GM12878 (cell line): ENCODE results near the gene CD276. TPM values are rescaled to one million over a fixed set of nuclear protein-coding genes. Genes with fewer than 3 reads are reported as not detected.

Experiments used
- ATAC-seq: fragments of 200-7000 bp; cut with Tn5 transposase; 3 replicates; pipeline ENCODE4 v1.9.1; 2020; ENCODE audit warnings: mild to moderate bottlenecking, moderate library complexity
- BruUV-seq: library from RNA; stranded (reverse); fragments of 400-500 nt; replicated peaks from 2 replicates; lab custom pipeline; 2021; lab: Mats Ljungman, UMichigan
- CTCF ChIA-PET: fragments of 300-600 bp; sonication (Branson Sonifier 250); formaldehyde crosslinking; extraction: SDS; loops from one replicate; lab custom pipeline; 2021; ENCODE audit warnings: inconsistent platforms; lab: Yijun Ruan, JAX
- POLR2A ChIA-PET: fragments of 350-600 bp; formaldehyde crosslinking; extraction: SDS; loops from one replicate; lab custom pipeline; 2021; ENCODE audit warnings: inconsistent platforms; lab: Charles Lee
- RAD21 ChIA-PET: fragments of 300-600 bp; sonication (Branson Sonifier 250); formaldehyde crosslinking; loops from one replicate; lab custom pipeline; 2023; ENCODE audit warnings: antibody characterized with exemption; ENCODE audit not compliant: unreplicated experiment; lab: Charles Lee
- SMC1A ChIA-PET: fragments of 300-600 bp; sonication (Branson Sonifier 250); formaldehyde crosslinking; loops from one replicate; lab custom pipeline; 2023; ENCODE audit not compliant: unreplicated experiment, uncharacterized antibody; lab: Charles Lee
- DNase-seq: peaks from one replicate; pipeline ENCODE4 v3.0.0-alpha.2; 2011; ENCODE audit warnings: low read depth, low spot score
- FAIRE-seq: peaks from 3 replicates; lab custom pipeline; 2011; peaks lifted over from hg19 to GRCh38; lab: Jason Lieb, UNC
- H2AFZ ChIP-seq: 2 replicates; pipeline ENCODE4 v1.6.0; 2011; ENCODE audit warnings: low read depth, low read length, control low read depth; ENCODE audit not compliant: control insufficient read depth
- H3K27ac ChIP-seq: 2 replicates; pipeline ENCODE4 v1.5.1; 2011; ENCODE audit warnings: control low read depth; ENCODE audit not compliant: control insufficient read depth, insufficient read depth
- H3K27me3 ChIP-seq, 2 experiments: replicated peaks in 1 of 2; 2 replicates each; pipeline versions ENCODE4 v1.6.0 to v1.6.1; 2011; ENCODE audit warnings: low read length in 1 of 2; ENCODE audit not compliant: control insufficient read depth in 2 of 2, insufficient read depth in 2 of 2
- H3K36me3 ChIP-seq, 2 experiments: 2 replicates each; pipeline ENCODE4 v1.5.1; 2011; ENCODE audit warnings: low read length in 1 of 2; ENCODE audit not compliant: control insufficient read depth in 2 of 2, insufficient read depth in 2 of 2
- H3K4me1 ChIP-seq: 2 replicates; pipeline ENCODE4 v1.6.1; 2011; ENCODE audit warnings: mild to moderate bottlenecking, low read length, moderate library complexity, mixed read lengths; ENCODE audit not compliant: control insufficient read depth, insufficient read depth
- H3K4me2 ChIP-seq: 2 replicates; pipeline ENCODE4 v1.6.0; 2011; ENCODE audit warnings: control low read depth; ENCODE audit not compliant: control insufficient read depth, insufficient read depth
- H3K4me3 ChIP-seq: fragments of 200-600 bp; sonication (generic); 2 replicates; pipeline ENCODE4 v1.5.1; 2016
- H3K79me2 ChIP-seq: 2 replicates; pipeline ENCODE4 v1.6.0; 2011; ENCODE audit warnings: low read length; ENCODE audit not compliant: control insufficient read depth, insufficient read depth
- H3K9ac ChIP-seq: 2 replicates; pipeline ENCODE4 v1.8.0; 2011; ENCODE audit warnings: low read length, control low read depth, mixed read lengths; ENCODE audit not compliant: control insufficient read depth, insufficient read depth
- H3K9me3 ChIP-seq: replicated peaks from 3 replicates; pipeline ENCODE4 v1.5.1; 2011; ENCODE audit warnings: mild to moderate bottlenecking, low read length; ENCODE audit not compliant: control insufficient read depth, insufficient read depth
- H4K20me1 ChIP-seq: 2 replicates; pipeline ENCODE4 v1.6.0; 2011; ENCODE audit not compliant: control insufficient read depth, insufficient read depth
- CHD2 ChIP-seq: IDR thresholded peaks from 2 replicates; pipeline ENCODE4 v1.6.1; 2011; ENCODE audit warnings: low read depth, low read length, improper control_type of control experiment, borderline replicate concordance
- HSF1 ChIP-seq: fragments of 150-350 bp; IDR thresholded peaks from 2 replicates; pipeline ENCODE4 v1.6.1; 2014; ENCODE audit warnings: mild to moderate bottlenecking, low read depth, low read length
- JUNB ChIP-seq: IDR thresholded peaks from 2 replicates; pipeline ENCODE4 v1.6.1; 2016; ENCODE audit warnings: antibody characterized with exemption, mild to moderate bottlenecking
- STAT1 ChIP-seq: fragments of 450-650 bp; conservative IDR thresholded peaks from 2 replicates; pipeline ENCODE4 v1.6.1; 2014; ENCODE audit warnings: antibody characterized with exemption, mild to moderate bottlenecking
- USF2 ChIP-seq: IDR thresholded peaks from 2 replicates; pipeline ENCODE4 v1.6.1; 2011; ENCODE audit warnings: low read depth, low read length, improper control_type of control experiment, borderline replicate concordance
- ZBTB40 ChIP-seq: fragments of 450-650 bp; IDR thresholded peaks from 2 replicates; pipeline ENCODE4 v1.6.1; 2016; ENCODE audit warnings: mild to moderate bottlenecking, moderate library complexity, borderline replicate concordance
- WGBS: methylation state at CpG from one replicate; pipeline ENCODE4 v1.1.6; 2016; ENCODE audit warnings: low lambda C conversion rate; ENCODE audit not compliant: insufficient replicate concordance, insufficient coverage; ENCODE audit errors: missing lambda C conversion rate; 5-methylcytosine and 5-hydroxymethylcytosine counted together
- in situ Hi-C: fragments of 300-500 bp; cut with MboI; formaldehyde crosslinking; loops from 9 replicates; pipeline ENCODE4 v1.14.3; 2018; ENCODE audit warnings: mixed read lengths
- intact Hi-C: fragments of 100-400 bp; cut with micrococcal nuclease; formaldehyde crosslinking; loops from one replicate; pipeline ENCODE4 v1.14.2; 2022; ENCODE audit not compliant: unreplicated experiment
- polyA plus RNA-seq, 11 experiments: library from polyadenylated mRNA; depleted of rRNA in 4 of 11; unstranded in 6 of 11; stranded (reverse) in 5 of 11; fragments of >200 nt; fragmentation: Nextera tagmentation in 4 of 11; fragmentation: Illumina TruSeq in 1 of 11; extraction: Ambion mirVana in 4 of 11; extraction: Trizol in 1 of 11; gene quantifications; 1 replicate in 1 of 11; 2 replicates in 10 of 11; pipeline versions ENCODE4 v1.2.1 to v1.2.3, GENCODE V29; 2011 to 2016; ENCODE audit warnings: inconsistent platforms in 2 of 11, missing spikeins in 2 of 11, low read depth in 1 of 11
- total RNA-seq, 4 experiments: library from RNA; depleted of rRNA in 3 of 4; stranded (reverse); fragments of >200 nt in 3 of 4; fragmentation: Illumina TruSeq in 1 of 4; extraction: Trizol in 1 of 4; gene quantifications; 2 replicates each; pipeline versions ENCODE4 v1.2.1 to v1.2.3, GENCODE V29; 2013 to 2021
- TF ChIP-seq, protein P1 (sequence below): fragments of 450-650 bp; IDR thresholded peaks from 2 replicates; pipeline ENCODE4 v1.6.1; 2014; ENCODE audit warnings: mild to moderate bottlenecking
- TF ChIP-seq, protein P2 (sequence below): fragments of 450-650 bp; formaldehyde crosslinking; IDR thresholded peaks from 2 replicates; pipeline ENCODE4 v1.4.0; 2022; ENCODE audit warnings: mild to moderate bottlenecking, moderate library complexity

Gene CD276
- total and polyA plus RNA-seq, 10 of the 15 experiments (the other 5 are each of a cell fraction or from before 2014, with no cell fraction given): 0.11 to 3.0 (median 1.2) TPM

- TF ChIP-seq HSF1 (no peak), USF2 (no peak), STAT1 (no peak)
Measured at GRCh38 chr15:73710321-73710720, 26.1 kb downstream of the CD276 start (continued).

GRCh38 chr15:73711526-73711925 is 27.3 kb downstream of the CD276 start:
- H3K27me3 ChIP-seq: no peaks in the 10 kb centered on the region; a peak in 2 of 4 replicates
- H3K79me2 ChIP-seq: no peaks in the 10 kb centered on the region
- WGBS: 41% methylated on average over 4 of the region's 4 CpGs
- H3K9me3 ChIP-seq: no peaks in the 10 kb centered on the region
- H2AFZ ChIP-seq: no peak overlapping the region
- FAIRE-seq (no peak), ATAC-seq (no peak), DNase-seq (no peak)
- ChIA-PET CTCF (interaction anchor here (1.5 kb wide), 1 partner anchor 13 kb away, joined by 4 read pairs; no protein-coding TSS in a partner anchor), RAD21 (no interaction called here), SMC1A (interaction anchor here (0.9 kb wide), 1 partner anchor 13 kb away, joined by 3 read pairs; no protein-coding TSS in a partner anchor), POLR2A (no interaction called here)
- no peak overlapping the region for H3K9ac ChIP-seq
- H3K4me3 ChIP-seq: no peak overlapping the region
- no peaks in the 10 kb centered on the region for H3K36me3 ChIP-seq
- H3K27ac ChIP-seq: no peak overlapping the region
- intact Hi-C loops: no loop called here
- TF ChIP-seq, protein P1, sequence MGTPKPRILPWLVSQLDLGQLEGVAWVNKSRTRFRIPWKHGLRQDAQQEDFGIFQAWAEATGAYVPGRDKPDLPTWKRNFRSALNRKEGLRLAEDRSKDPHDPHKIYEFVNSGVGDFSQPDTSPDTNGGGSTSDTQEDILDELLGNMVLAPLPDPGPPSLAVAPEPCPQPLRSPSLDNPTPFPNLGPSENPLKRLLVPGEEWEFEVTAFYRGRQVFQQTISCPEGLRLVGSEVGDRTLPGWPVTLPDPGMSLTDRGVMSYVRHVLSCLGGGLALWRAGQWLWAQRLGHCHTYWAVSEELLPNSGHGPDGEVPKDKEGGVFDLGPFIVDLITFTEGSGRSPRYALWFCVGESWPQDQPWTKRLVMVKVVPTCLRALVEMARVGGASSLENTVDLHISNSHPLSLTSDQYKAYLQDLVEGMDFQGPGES: no peak
- TF ChIP-seq, protein P2, sequence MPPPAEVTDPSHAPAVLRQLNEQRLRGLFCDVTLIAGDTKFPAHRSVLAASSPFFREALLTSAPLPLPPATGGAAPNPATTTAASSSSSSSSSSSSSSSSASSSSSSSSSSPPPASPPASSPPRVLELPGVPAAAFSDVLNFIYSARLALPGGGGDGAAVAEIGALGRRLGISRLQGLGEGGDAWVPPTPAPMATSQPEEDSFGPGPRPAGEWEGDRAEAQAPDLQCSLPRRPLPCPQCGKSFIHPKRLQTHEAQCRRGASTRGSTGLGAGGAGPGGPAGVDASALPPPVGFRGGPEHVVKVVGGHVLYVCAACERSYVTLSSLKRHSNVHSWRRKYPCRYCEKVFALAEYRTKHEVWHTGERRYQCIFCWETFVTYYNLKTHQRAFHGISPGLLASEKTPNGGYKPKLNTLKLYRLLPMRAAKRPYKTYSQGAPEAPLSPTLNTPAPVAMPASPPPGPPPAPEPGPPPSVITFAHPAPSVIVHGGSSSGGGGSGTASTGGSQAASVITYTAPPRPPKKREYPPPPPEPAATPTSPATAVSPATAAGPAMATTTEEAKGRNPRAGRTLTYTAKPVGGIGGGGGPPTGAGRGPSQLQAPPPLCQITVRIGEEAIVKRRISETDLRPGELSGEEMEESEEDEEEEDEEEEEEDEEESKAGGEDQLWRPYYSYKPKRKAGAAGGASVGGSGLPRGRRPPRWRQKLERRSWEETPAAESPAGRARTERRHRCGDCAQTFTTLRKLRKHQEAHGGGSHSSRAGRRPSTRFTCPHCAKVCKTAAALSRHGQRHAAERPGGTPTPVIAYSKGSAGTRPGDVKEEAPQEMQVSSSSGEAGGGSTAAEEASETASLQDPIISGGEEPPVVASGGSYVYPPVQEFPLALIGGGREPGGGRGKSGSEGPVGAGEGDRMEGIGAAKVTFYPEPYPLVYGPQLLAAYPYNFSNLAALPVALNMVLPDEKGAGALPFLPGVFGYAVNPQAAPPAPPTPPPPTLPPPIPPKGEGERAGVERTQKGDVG (CRISPR knock-in tag): no peak
- TF ChIP-seq JUNB: no peak
- no peak for TF ChIP-seq ZBTB40
- no peak for TF ChIP-seq CHD2
- H4K20me1 ChIP-seq: no peaks in the 10 kb centered on the region
- in situ Hi-C loops: loop anchor here (5.0 kb wide), 1 partner anchor 51 kb away; no protein-coding TSS in a partner anchor
- H3K4me1 ChIP-seq: no peaks in the 10 kb centered on the region
- BruUV-seq: no TSS peak
- no peak overlapping the region for H3K4me2 ChIP-seq
